DOHH2 (cell line): ENCODE results near the gene DCAF6.

Source experiments
- H3F3A ChIP-seq: fragments of 200-600 bp; sonication (generic), shearing (Covaris generic); 2 replicates; pipeline ENCODE4 v1.6.0; 2016; ENCODE audit warnings: antibody characterized with exemption, mild to moderate bottlenecking; ENCODE audit not compliant: control insufficient read depth, insufficient read depth
- H3K27ac ChIP-seq: fragments of 200-600 bp; sonication (generic); 2 replicates; pipeline ENCODE4 v1.5.1; 2014; ENCODE audit warnings: low read depth, mild to moderate bottlenecking, low read length, moderate library complexity
- H3K27me3 ChIP-seq: fragments of 200-600 bp; sonication (generic); 2 replicates; pipeline ENCODE4 v1.6.1; 2014; ENCODE audit warnings: mild to moderate bottlenecking, low read length, mixed read lengths; ENCODE audit not compliant: control insufficient read depth
- H3K36me3 ChIP-seq: fragments of 200-600 bp; sonication (generic); 2 replicates; pipeline ENCODE4 v1.6.1; 2014; ENCODE audit warnings: mild to moderate bottlenecking, low read length, moderate library complexity, mixed read lengths; ENCODE audit not compliant: control insufficient read depth
- H3K4me1 ChIP-seq: fragments of 200-600 bp; sonication (generic); 2 replicates; pipeline ENCODE4 v1.6.1; 2014; ENCODE audit warnings: mild to moderate bottlenecking, low read length, mixed read lengths; ENCODE audit not compliant: control insufficient read depth
- H3K4me2 ChIP-seq: fragments of 200-600 bp; sonication (generic); 2 replicates; pipeline ENCODE4 v1.6.0; 2014; ENCODE audit warnings: mild to moderate bottlenecking, low read length, moderate library complexity
- H3K4me3 ChIP-seq: fragments of 200-600 bp; sonication (generic); 2 replicates; pipeline ENCODE4 v1.5.1; 2014; ENCODE audit warnings: mild to moderate bottlenecking, low read length, mixed read lengths
- H3K79me2 ChIP-seq: fragments of 200-600 bp; sonication (generic); 2 replicates; pipeline ENCODE4 v1.6.1; 2014; ENCODE audit warnings: mild to moderate bottlenecking, low read length, mixed read lengths; ENCODE audit not compliant: control insufficient read depth
- H3K9me2 ChIP-seq: fragments of 200-600 bp; sonication (generic); replicated peaks from 2 replicates; pipeline ENCODE4 v1.6.1; 2014; ENCODE audit warnings: mild to moderate bottlenecking, low read length, mixed read lengths; ENCODE audit not compliant: control insufficient read depth
- H3K9me3 ChIP-seq: fragments of 200-600 bp; sonication (generic); 2 replicates; pipeline ENCODE4 v1.6.1; 2014; ENCODE audit warnings: antibody characterized with exemption, low read length, mixed read lengths; ENCODE audit not compliant: control insufficient read depth, insufficient read depth
- H4K20me1 ChIP-seq: fragments of 200-600 bp; sonication (generic); 2 replicates; pipeline ENCODE4 v1.6.0; 2014; ENCODE audit warnings: low read depth, mild to moderate bottlenecking, antibody characterized with exemption, low read length, moderate library complexity; ENCODE audit not compliant: control insufficient read depth, insufficient read depth
- EZH2phosphoT487 ChIP-seq: fragments of 200-600 bp; sonication (generic); IDR thresholded peaks from 2 replicates; pipeline ENCODE4 v1.6.1; 2017; ENCODE audit warnings: borderline replicate concordance, mild to moderate bottlenecking, antibody characterized with exemption, low read length, moderate library complexity, mixed read lengths
- TF ChIP-seq, protein P1 (sequence below): fragments of 200-600 bp; sonication (generic); IDR thresholded peaks from one replicate; pipeline ENCODE4 v1.5.1; 2014; ENCODE audit warnings: antibody characterized with exemption, mild to moderate bottlenecking, low read depth, low read length; ENCODE audit not compliant: poor library complexity, severe bottlenecking

DCAF6 gene

DNA sequence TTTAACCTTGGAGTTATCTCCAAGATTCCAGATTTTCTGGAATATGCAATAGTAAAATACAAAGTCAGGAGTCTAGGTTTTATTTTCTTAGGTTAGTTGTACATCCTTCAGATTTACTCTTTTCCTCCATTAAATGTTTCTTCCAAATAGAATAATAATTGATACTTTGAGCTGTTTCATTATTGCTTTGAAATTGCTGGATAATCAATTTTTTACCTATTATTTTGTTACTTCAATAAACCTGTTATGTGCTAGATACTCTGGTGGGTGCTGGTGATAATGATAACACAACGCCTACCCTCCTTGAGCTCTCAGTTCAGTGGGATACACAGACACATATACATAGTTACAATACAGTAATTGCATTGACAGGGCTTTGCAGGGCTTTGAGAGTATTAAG is 120.9 kb downstream of the DCAF6 start:
- H4K20me1 ChIP-seq, result no peaks in the 10 kb centered on the region
- H3K36me3 ChIP-seq, result peaks cover 4% of the 10 kb centered on the region; the same call in 1 of the 2 replicates
- no peaks in the 10 kb centered on the region for H3K27me3 ChIP-seq
- no peak overlapping the region for H3K4me2 ChIP-seq
- no peaks in the 10 kb centered on the region; the same call in 1 of the 2 replicates for H3F3A ChIP-seq
- no peaks in the 10 kb centered on the region for H3K9me3 ChIP-seq
- H3K27ac ChIP-seq, result no peak overlapping the region
- no peaks in the 10 kb centered on the region for H3K9me2 ChIP-seq
- no peak for TF ChIP-seq EZH2phosphoT487
- TF ChIP-seq, protein P1, sequence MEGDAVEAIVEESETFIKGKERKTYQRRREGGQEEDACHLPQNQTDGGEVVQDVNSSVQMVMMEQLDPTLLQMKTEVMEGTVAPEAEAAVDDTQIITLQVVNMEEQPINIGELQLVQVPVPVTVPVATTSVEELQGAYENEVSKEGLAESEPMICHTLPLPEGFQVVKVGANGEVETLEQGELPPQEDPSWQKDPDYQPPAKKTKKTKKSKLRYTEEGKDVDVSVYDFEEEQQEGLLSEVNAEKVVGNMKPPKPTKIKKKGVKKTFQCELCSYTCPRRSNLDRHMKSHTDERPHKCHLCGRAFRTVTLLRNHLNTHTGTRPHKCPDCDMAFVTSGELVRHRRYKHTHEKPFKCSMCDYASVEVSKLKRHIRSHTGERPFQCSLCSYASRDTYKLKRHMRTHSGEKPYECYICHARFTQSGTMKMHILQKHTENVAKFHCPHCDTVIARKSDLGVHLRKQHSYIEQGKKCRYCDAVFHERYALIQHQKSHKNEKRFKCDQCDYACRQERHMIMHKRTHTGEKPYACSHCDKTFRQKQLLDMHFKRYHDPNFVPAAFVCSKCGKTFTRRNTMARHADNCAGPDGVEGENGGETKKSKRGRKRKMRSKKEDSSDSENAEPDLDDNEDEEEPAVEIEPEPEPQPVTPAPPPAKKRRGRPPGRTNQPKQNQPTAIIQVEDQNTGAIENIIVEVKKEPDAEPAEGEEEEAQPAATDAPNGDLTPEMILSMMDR, result no peak
- H3K79me2 ChIP-seq, result no peaks in the 10 kb centered on the region
- no peaks in the 10 kb centered on the region for H3K4me1 ChIP-seq
- H3K4me3 ChIP-seq, result no peak overlapping the region

DNA sequence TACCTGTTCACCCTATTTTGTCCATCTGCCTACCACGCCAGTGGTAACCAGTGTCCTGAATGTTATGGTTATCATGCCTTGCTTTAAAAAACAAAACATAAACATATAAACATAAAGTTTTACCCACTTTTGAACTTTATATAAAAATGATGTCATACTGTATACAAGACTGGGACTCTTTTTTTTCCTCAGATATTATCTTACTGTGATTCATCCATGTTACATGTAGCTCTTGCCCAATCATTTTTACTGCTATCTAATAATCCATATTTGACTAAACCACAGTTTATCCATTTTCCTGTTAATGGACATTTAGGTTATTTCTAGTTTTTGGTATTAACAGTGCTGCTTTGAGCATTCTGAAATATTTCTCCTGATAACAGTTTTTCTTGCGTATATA is 121.4 kb downstream of the DCAF6 start:
- no peak for TF ChIP-seq EZH2phosphoT487
- TF ChIP-seq, protein P1, result no peak

DNA sequence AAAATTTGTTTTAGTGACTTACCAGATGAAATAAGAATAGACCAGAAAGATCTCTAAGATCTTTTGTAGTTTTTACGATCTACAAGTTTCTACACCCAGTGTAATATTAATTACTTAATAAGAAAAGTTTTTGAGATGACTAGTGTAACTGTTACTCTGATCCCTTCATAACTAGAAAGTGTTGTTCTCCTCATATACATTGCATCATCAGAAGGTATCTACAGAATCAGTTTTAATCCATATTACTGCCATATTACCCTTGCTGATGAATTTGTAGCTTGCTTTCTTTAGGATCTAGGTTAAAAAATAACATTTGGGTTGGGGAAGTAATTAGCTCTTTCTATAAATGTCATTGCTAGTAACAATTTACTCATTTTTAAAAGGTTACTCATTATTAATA is 127.7 kb downstream of the DCAF6 start:
- no peaks in the 10 kb centered on the region for H3K9me2 ChIP-seq
- H3K9me3 ChIP-seq, result no peaks in the 10 kb centered on the region
- no peak overlapping the region for H3K27ac ChIP-seq
- H3K27me3 ChIP-seq, result no peaks in the 10 kb centered on the region
- H3K4me2 ChIP-seq, result no peak overlapping the region
- H3F3A ChIP-seq, result no peaks in the 10 kb centered on the region; the same call in 1 of the 2 replicates
- H3K36me3 ChIP-seq, result peaks cover 22% of the 10 kb centered on the region
- H4K20me1 ChIP-seq, result no peaks in the 10 kb centered on the region
- H3K4me1 ChIP-seq, result no peaks in the 10 kb centered on the region
- no peak overlapping the region for H3K4me3 ChIP-seq
- no peaks in the 10 kb centered on the region for H3K79me2 ChIP-seq
- TF ChIP-seq EZH2phosphoT487, result no peak
- TF ChIP-seq, protein P1, result no peak

More for the DNA sequence above, 121.4 kb downstream of the DCAF6 start:
- Histone ChIP-seq H3K4me3 (no peak overlapping the region), H3K9me2 (no peaks in the 10 kb centered on the region), H3K9me3 (no peaks in the 10 kb centered on the region), H3K27ac (no peak overlapping the region), H3K4me2 (no peak overlapping the region), H3K36me3 (peaks cover 1% of the 10 kb centered on the region; the same call in 1 of the 2 replicates), H4K20me1 (no peaks in the 10 kb centered on the region), H3K79me2 (no peaks in the 10 kb centered on the region), H3F3A (no peaks in the 10 kb centered on the region; the same call in 1 of the 2 replicates), H3K27me3 (no peaks in the 10 kb centered on the region), H3K4me1 (no peaks in the 10 kb centered on the region)
